Esophagus muscularis mucosa (tissue), 4 donors: ENCODE measurements around the gene TDRD6. TPM values are rescaled to one million over a fixed set of nuclear protein-coding genes. Genes with fewer than 3 reads are reported as not detected.
"Not testable (repeated sequence)": the region's sequence is repeated elsewhere in the genome, so short reads cannot be mapped to it uniquely, and the experiment has no call there.

Experiments
- DNase-seq: peaks from one replicate; pipeline ENCODE4 v3.0.0-alpha.2; 2017; ENCODE audit errors: extremely low spot score
- H3K27ac ChIP-seq, 4 donors: fragments of 200-600 bp; sonication (generic); replicated peaks in 1 of 4; 1 replicate in 3 of 4; 2 replicates in 1 of 4; pipeline ENCODE4 v1.5.1; 2016 to 2019; ENCODE audit warnings: mild to moderate bottlenecking in 1 of 4
- H3K27me3 ChIP-seq, 4 donors: fragments of 200-600 bp; sonication (generic); one replicate each; pipeline versions ENCODE4 v1.5.1 to v1.6.0; 2016 to 2019
- H3K36me3 ChIP-seq, 4 donors: fragments of 200-600 bp; sonication (generic); one replicate each; pipeline ENCODE4 v1.5.1; 2016 to 2019
- H3K4me1 ChIP-seq, 4 donors: fragments of 200-600 bp; sonication (generic); one replicate each; pipeline ENCODE4 v1.5.1; 2016 to 2019
- H3K4me3 ChIP-seq, 4 donors: fragments of 200-600 bp; sonication (generic); 1 replicate in 2 of 4; 2 replicates in 2 of 4; pipeline ENCODE4 v1.5.1; 2016 to 2019; ENCODE audit warnings: mild to moderate bottlenecking in 4 of 4, moderate library complexity in 1 of 4
- H3K9me3 ChIP-seq, 4 donors: fragments of 200-600 bp; sonication (generic); 1 replicate in 3 of 4; 2 replicates in 1 of 4; pipeline ENCODE4 v1.5.1; 2016 to 2019
- CTCF ChIP-seq, 3 experiments: fragments of 200-600 bp in 2 of 3; fragments of 450-650 bp in 1 of 3; sonication (generic) in 2 of 3; IDR thresholded peaks; one replicate each; pipeline ENCODE4 v1.5.1; 2017 to 2019; ENCODE audit warnings: antibody characterized with exemption in 3 of 3, mild to moderate bottlenecking in 2 of 3, moderate library complexity in 1 of 3
- EP300 ChIP-seq: sonication (generic); formaldehyde crosslinking; IDR thresholded peaks from one replicate; pipeline ENCODE4 v1.6.1; 2017; ENCODE audit warnings: antibody characterized with exemption
- POLR2A ChIP-seq: fragments of 450-650 bp; IDR thresholded peaks from one replicate; pipeline ENCODE4 v1.6.1; 2017; ENCODE audit warnings: antibody characterized with exemption, moderate library complexity, mild to moderate bottlenecking, low read depth
- POLR2AphosphoS5 ChIP-seq, 2 donors: sonication (generic); formaldehyde crosslinking; IDR thresholded peaks; one replicate each; pipeline ENCODE4 v1.6.1; 2017; ENCODE audit warnings: antibody characterized with exemption in 2 of 2
- WGBS: methylation state at CpG from one replicate; pipeline ENCODE4 v1.1.5; 2018; 5-methylcytosine and 5-hydroxymethylcytosine counted together
- intact Hi-C: fragments of 100-400 bp; cut with DNase I; formaldehyde crosslinking; loops from one replicate; pipeline ENCODE4 v1.15.1; 2023
- total RNA-seq, 4 donors: library from RNA; depleted of rRNA; stranded (reverse); fragments of >200 nt; gene quantifications; one replicate each; pipeline versions ENCODE4 v1.1.0 to v1.2.1, GENCODE V29; 2016

TDRD6 gene
- total RNA-seq, 4 donors from 2014 or later = 0.13 to 2.1 (median 0.74) TPM

DNA sequence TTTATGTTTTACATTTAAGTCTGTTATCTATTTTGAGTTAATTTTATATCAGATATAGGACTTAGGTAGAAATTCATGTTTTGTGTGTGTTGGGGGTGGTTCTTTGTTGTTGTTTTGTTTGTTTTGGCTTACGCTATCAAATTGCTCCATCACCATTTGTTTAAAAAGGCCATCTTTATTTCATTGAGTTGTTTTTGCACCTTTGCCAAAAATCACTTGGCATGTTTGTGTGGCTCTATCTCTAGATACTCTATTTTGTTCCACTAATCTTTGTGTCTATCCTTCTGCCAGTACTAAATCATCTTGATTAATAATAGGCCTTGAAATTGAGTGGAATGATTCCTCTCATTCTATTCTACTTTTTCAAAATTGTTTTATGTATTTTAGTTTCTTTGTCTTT, 42.4 kb upstream of the TDRD6 start:
- Histone ChIP-seq H3K4me1 (peaks cover 0 to 10% (median 1%) of the 10 kb centered on the region in 4 donors), H3K27me3 (no peaks in the 10 kb centered on the region), H3K36me3 (no peaks in the 10 kb centered on the region), H3K4me3 (no peak overlapping the region), H3K27ac (no peak overlapping the region), H3K9me3 (no peaks in the 10 kb centered on the region)
- intact Hi-C loops = no loop called here
- TF ChIP-seq POLR2AphosphoS5 (IDR thresholded peaks at IDR 0.05) = no peak
- TF ChIP-seq EP300 = no peak
- TF ChIP-seq POLR2A = no peak
- 96% methylated on average over 1 of the region's 1 CpG for WGBS
- no peak for DNase-seq

GRCh38 chr6:46648108-46648507, 39.6 kb upstream of the TDRD6 start:
- intact Hi-C loops = not testable (repeated sequence)
- 85% methylated on average over 3 of the region's 4 CpGs for WGBS

GRCh38 chr6:46648869-46649492, 38.7 kb upstream of the TDRD6 start:
- Histone ChIP-seq H3K4me1 (peaks cover 5 to 27% (median 19%) of the 10 kb centered on the region in 4 donors), H3K27me3 (no peaks in the 10 kb centered on the region), H3K4me3 (no peak overlapping the region), H3K27ac (no peak overlapping the region), H3K9me3 (no peaks in the 10 kb centered on the region), H3K36me3 (no peaks in the 10 kb centered on the region)
- intact Hi-C loops = no loop called here
- 79% methylated on average over 5 of the region's 5 CpGs for WGBS
- DNase-seq = no peak
- TF ChIP-seq CTCF (IDR thresholded peaks at IDR 0.05) (no peak), EP300 (no peak), POLR2AphosphoS5 (IDR thresholded peaks at IDR 0.05) (no peak), POLR2A (no peak)

More at GRCh38 chr6:46648108-46648507, 39.6 kb upstream of the TDRD6 start:
- not testable (repeated sequence) for H3K9me3 ChIP-seq, H3K4me3 ChIP-seq, H3K36me3 ChIP-seq, H3K27me3 ChIP-seq, DNase-seq, H3K27ac ChIP-seq
- H3K4me1 ChIP-seq = peaks cover 0 to 22% (median 13%) of the 10 kb centered on the region in 4 donors

- no peak for DNase-seq
- no peak for TF ChIP-seq CTCF (IDR thresholded peaks at IDR 0.05)
- TF ChIP-seq POLR2AphosphoS5 (IDR thresholded peaks at IDR 0.05) = no peak
- TF ChIP-seq EP300 = no peak
- TF ChIP-seq POLR2A = no peak
- intact Hi-C loops = no loop called here
- Histone ChIP-seq H3K27ac (peak overlapping the region in 1 of 4 donors; percentile 94), H3K4me3 (peak overlapping the region; percentile 80 to 97 (median 90)), H3K27me3 (no peaks in the 10 kb centered on the region), H3K9me3 (no peaks in the 10 kb centered on the region), H3K36me3 (no peaks in the 10 kb centered on the region), H3K4me1 (peaks cover 10 to 39% (median 28%) of the 10 kb centered on the region in 4 donors)
- 65% methylated on average over 1 of the region's 1 CpG for WGBS
These were observed 36.7 kb upstream of the TDRD6 start for GRCh38 chr6:46651006-46651405.

GRCh38 chr6:46651816-46652215, 35.9 kb upstream of the TDRD6 start:
- no peaks in the 10 kb centered on the region for H3K9me3 ChIP-seq
- peaks cover 10 to 39% (median 28%) of the 10 kb centered on the region in 4 donors for H3K4me1 ChIP-seq
- intact Hi-C loops = no loop called here
- TF ChIP-seq POLR2A (no peak), CTCF (IDR thresholded peaks at IDR 0.05) (no peak), EP300 (no peak), POLR2AphosphoS5 (IDR thresholded peaks at IDR 0.05) (no peak)
- peaks cover 0 to 8% (median 2%) of the 10 kb centered on the region in 4 donors for H3K36me3 ChIP-seq
- WGBS = 19% methylated on average over 8 of the region's 8 CpGs
- no peaks in the 10 kb centered on the region for H3K27me3 ChIP-seq
- H3K27ac ChIP-seq = peak overlapping the region; percentile 90 to 94 (median 94)
- peak overlapping the region; percentile 80 to 97 (median 90) for H3K4me3 ChIP-seq
- DNase-seq = no peak
